Neutrophil (primary cell): ENCODE measurements around the gene HLA-DOB.

Source experiments
- H3K27ac ChIP-seq: fragments of 200-600 bp; sonication (generic); 2 replicates; pipeline ENCODE4 v1.5.1; 2016; ENCODE audit warnings: mild to moderate bottlenecking, moderate library complexity
- H3K27me3 ChIP-seq: fragments of 200-600 bp; sonication (generic); 2 replicates; pipeline ENCODE4 v1.6.0; 2016; ENCODE audit warnings: mild to moderate bottlenecking
- H3K36me3 ChIP-seq: fragments of 200-600 bp; sonication (generic); 2 replicates; pipeline ENCODE4 v1.5.1; 2017
- H3K4me1 ChIP-seq, 2 experiments: fragments of 200-600 bp in 1 of 2; sonication (generic) in 1 of 2; 1 replicate in 1 of 2; 2 replicates in 1 of 2; pipeline versions ENCODE4 v1.5.1 to v1.6.1; 2013 to 2016; ENCODE audit warnings: low read depth in 1 of 2, low read length in 1 of 2, mild to moderate bottlenecking in 1 of 2, moderate library complexity in 1 of 2; ENCODE audit not compliant: control insufficient read depth in 1 of 2, insufficient read depth in 1 of 2
- H3K4me3 ChIP-seq, 2 experiments: fragments of 200-600 bp in 1 of 2; sonication (generic) in 1 of 2; 1 replicate in 1 of 2; 2 replicates in 1 of 2; pipeline ENCODE4 v1.5.1; 2013 to 2016; ENCODE audit warnings: low read depth in 1 of 2, low read length in 1 of 2, mild to moderate bottlenecking in 1 of 2, moderate library complexity in 1 of 2
- H3K9me3 ChIP-seq: fragments of 200-600 bp; sonication (generic); 2 replicates; pipeline ENCODE4 v1.5.1; 2016
- TF ChIP-seq, protein P1 (sequence below): fragments of 200-600 bp; sonication (generic); IDR thresholded peaks from 2 replicates; pipeline ENCODE4 v1.5.1; 2016; ENCODE audit warnings: antibody characterized with exemption

The HLA-DOB gene

DNA sequence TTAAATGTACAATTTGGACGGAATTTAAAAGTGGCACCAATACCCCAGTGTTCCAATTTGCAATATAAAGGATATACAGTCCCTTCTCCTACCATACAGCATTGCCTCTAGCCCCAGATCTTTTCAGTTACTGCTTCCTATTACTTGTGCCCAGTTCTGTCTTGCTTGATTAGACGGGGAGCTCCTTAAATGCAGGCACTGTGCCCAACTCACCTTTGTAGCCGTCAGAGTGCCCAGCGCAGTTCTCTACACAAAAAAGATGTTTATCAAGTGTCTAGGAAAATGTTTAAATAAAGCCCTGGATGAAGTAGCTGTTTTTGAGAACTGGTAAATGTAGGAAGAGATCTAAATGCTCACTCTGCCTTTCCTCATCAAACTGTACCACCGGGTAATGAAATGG, 14.1 kb upstream of the HLA-DOB start:
- no peaks in the 10 kb centered on the region for H3K9me3 ChIP-seq
- TF ChIP-seq, protein P1, sequence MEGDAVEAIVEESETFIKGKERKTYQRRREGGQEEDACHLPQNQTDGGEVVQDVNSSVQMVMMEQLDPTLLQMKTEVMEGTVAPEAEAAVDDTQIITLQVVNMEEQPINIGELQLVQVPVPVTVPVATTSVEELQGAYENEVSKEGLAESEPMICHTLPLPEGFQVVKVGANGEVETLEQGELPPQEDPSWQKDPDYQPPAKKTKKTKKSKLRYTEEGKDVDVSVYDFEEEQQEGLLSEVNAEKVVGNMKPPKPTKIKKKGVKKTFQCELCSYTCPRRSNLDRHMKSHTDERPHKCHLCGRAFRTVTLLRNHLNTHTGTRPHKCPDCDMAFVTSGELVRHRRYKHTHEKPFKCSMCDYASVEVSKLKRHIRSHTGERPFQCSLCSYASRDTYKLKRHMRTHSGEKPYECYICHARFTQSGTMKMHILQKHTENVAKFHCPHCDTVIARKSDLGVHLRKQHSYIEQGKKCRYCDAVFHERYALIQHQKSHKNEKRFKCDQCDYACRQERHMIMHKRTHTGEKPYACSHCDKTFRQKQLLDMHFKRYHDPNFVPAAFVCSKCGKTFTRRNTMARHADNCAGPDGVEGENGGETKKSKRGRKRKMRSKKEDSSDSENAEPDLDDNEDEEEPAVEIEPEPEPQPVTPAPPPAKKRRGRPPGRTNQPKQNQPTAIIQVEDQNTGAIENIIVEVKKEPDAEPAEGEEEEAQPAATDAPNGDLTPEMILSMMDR: no peak
- H3K36me3 ChIP-seq: peaks cover 85% of the 10 kb centered on the region

DNA sequence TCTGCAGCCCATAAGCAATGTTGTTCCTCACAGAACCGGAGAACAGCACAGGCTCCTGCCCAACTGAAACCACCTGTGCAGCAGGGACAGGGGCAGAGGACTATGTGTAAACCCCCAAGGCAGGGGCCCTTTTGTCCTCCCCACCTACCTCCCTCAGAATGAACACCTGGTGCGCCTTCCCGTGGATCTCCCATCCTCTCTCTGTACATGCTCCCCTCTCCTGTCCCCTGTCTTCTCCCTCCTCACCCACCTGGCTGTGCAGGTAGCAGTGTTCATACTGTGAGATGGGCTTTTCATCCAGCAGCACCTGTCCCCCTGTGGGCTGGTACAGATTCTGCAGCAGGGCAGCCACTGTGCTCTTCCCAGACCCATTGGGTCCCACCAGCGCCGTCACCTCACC, 13.2 kb upstream of the HLA-DOB start:
- Histone ChIP-seq H3K36me3 (peaks cover 76% of the 10 kb centered on the region), H3K9me3 (no peaks in the 10 kb centered on the region), H3K27ac (no peak overlapping the region), H3K27me3 (no peaks in the 10 kb centered on the region), H3K4me1 (no peaks in the 10 kb centered on the region), H3K4me3 (no peak overlapping the region)
- TF ChIP-seq, protein P1: no peak

More for the DNA sequence above, 14.1 kb upstream of the HLA-DOB start:
- no peaks in the 10 kb centered on the region for H3K27me3 ChIP-seq
- H3K4me3 ChIP-seq: no peak overlapping the region
- no peaks in the 10 kb centered on the region for H3K4me1 ChIP-seq
- H3K27ac ChIP-seq: no peak overlapping the region

DNA sequence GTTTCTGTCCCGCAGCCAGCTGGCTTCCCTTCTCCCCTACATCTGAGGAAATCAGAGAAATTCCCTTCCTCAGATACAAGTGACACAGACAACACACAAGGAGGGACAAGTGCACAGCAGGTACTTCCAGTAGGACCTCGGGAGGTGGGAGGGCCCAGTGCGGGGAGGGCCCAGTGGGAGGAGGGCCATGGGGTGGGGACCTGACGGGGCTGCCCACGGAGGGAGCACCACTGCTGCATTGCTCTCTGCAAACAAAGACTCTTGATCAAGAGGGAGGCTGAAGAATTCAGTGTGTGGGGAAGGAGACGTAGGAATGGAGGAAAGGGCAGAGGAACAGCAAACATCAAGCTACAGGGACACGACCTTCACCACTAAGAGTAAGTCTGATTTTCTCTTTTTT, 12.7 kb upstream of the HLA-DOB start:
- TF ChIP-seq, protein P1: no peak
- no peak overlapping the region for H3K4me3 ChIP-seq
- peaks cover 71% of the 10 kb centered on the region for H3K36me3 ChIP-seq
- no peaks in the 10 kb centered on the region for H3K4me1 ChIP-seq
- H3K9me3 ChIP-seq: no peaks in the 10 kb centered on the region
- no peaks in the 10 kb centered on the region for H3K27me3 ChIP-seq
- no peak overlapping the region for H3K27ac ChIP-seq

DNA sequence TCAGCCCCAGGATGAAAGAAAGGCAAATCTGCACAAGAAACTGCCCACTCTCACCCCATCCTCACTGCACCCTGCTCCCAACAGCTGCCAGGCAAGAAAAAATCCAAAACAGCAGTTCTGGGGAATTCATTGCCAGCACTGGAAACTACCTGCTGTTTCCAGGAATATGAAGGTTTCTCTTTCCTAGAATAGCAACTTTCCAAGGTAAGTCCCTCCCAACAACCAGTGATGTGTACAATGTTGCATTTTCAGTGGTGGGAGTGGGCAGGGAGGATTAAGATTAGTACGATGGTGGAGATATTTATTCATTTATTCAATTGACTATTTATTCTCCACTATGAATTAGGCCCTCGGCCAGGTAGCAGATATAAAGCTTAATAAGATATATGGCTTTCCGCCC, 10.2 kb upstream of the HLA-DOB start:
- no peaks in the 10 kb centered on the region for H3K9me3 ChIP-seq
- no peaks in the 10 kb centered on the region for H3K4me1 ChIP-seq
- no peak overlapping the region for H3K27ac ChIP-seq
- no peak overlapping the region for H3K4me3 ChIP-seq
- H3K27me3 ChIP-seq: no peaks in the 10 kb centered on the region
- TF ChIP-seq, protein P1: no peak
- peaks cover 51% of the 10 kb centered on the region for H3K36me3 ChIP-seq

DNA sequence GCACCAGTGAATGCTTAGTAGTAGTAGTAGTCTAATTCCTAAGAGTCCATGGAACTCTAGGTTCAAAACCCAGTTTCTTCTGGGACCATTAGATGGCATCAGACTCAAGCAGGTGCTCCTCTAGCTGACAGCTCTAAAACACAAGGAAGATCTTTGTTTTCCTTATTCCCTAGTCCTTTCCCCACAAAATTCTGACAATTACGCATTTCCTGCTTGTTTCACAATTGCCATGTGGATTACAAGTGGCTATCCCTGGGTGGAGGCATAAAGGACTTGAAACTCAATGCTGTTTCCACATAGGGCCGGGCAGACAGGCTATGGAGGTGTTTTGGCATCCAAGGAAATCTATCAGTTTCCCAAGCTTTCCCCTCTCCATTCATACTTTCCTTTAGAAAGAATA, 9.2 kb upstream of the HLA-DOB start:
- TF ChIP-seq, protein P1: no peak
- no peaks in the 10 kb centered on the region for H3K4me1 ChIP-seq
- H3K4me3 ChIP-seq: no peak overlapping the region
- H3K9me3 ChIP-seq: no peaks in the 10 kb centered on the region
- no peaks in the 10 kb centered on the region for H3K27me3 ChIP-seq
- H3K36me3 ChIP-seq: peaks cover 40% of the 10 kb centered on the region
- no peak overlapping the region for H3K27ac ChIP-seq

DNA sequence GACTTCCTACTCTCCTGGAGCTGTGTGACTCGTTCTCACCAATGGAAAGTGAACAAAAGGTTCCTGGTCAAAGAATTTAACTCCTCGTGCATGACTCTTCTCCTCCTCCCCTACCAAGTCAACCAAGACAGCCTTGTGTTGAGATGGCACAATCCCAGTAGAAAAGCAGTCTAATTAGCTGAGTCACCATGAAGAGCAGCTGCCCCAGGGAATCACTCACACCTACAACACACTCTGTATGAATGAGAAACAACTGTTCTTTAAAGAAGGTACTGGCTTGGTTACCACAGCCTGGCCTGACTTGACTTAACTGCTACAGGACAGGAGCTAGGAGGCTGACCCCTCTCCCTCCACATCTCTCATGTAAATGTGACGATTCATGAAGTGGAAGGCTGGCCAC, 2.9 kb upstream of the HLA-DOB start:
- Histone ChIP-seq H3K4me3 (no peak overlapping the region), H3K36me3 (no peaks in the 10 kb centered on the region), H3K9me3 (no peaks in the 10 kb centered on the region), H3K27me3 (no peaks in the 10 kb centered on the region), H3K4me1 (peaks cover 0 to 5% of the 10 kb centered on the region in 2 experiments), H3K27ac (no peak overlapping the region)
- TF ChIP-seq, protein P1: no peak
